Testis (tissue), 3 donors: ENCODE measurements around the gene TNFSF8. TPM values are rescaled to one million over a fixed set of nuclear protein-coding genes. Genes with fewer than 3 reads are reported as not detected.

Source experiments
- DNase-seq: peaks from one replicate; pipeline ENCODE4 v3.0.0-alpha.2; 2019
- H3K27ac ChIP-seq, 2 donors: fragments of 200-600 bp; sonication (generic); one replicate each; pipeline ENCODE4 v1.5.1; 2019
- H3K27me3 ChIP-seq: fragments of 200-600 bp; sonication (generic); one replicate; pipeline ENCODE4 v1.5.1; 2019
- H3K36me3 ChIP-seq: fragments of 200-600 bp; sonication (generic); one replicate; pipeline ENCODE4 v1.5.1; 2017; ENCODE audit warnings: low read depth; ENCODE audit errors: missing control alignments
- H3K4me1 ChIP-seq: fragments of 200-600 bp; sonication (generic); one replicate; pipeline ENCODE4 v1.5.1; 2019
- H3K4me3 ChIP-seq, 2 donors: fragments of 200-600 bp; sonication (generic); one replicate each; pipeline ENCODE4 v1.5.1; 2017 to 2019
- H3K9me3 ChIP-seq: fragments of 200-600 bp; sonication (generic); one replicate; pipeline ENCODE4 v1.5.1; 2017
- CTCF ChIP-seq, 3 experiments: fragments of 450-650 bp in 2 of 3; fragments of 200-600 bp in 1 of 3; sonication (generic) in 1 of 3; IDR thresholded peaks; one replicate each; pipeline ENCODE4 v1.5.1; 2016 to 2019; ENCODE audit warnings: antibody characterized with exemption in 3 of 3, mild to moderate bottlenecking in 2 of 3, moderate library complexity in 1 of 3
- POLR2A ChIP-seq: fragments of 450-650 bp; IDR thresholded peaks from one replicate; pipeline ENCODE4 v1.6.1; 2017; ENCODE audit warnings: antibody characterized with exemption, mild to moderate bottlenecking, moderate library complexity
- WGBS, 2 donors: methylation state at CpG; one replicate each; pipeline ENCODE4 v1.1.5; 2018; 5-methylcytosine and 5-hydroxymethylcytosine counted together
- intact Hi-C: fragments of 100-400 bp; cut with DNase I; formaldehyde crosslinking; loops from one replicate; pipeline ENCODE4 v1.15.1; 2023; ENCODE audit warnings: low total_unique reads
- polyA plus RNA-seq: library from polyadenylated mRNA; stranded (reverse); fragments of 350-450 nt; fragmentation: Illumina TruSeq; extraction: RNeasy Lipid Tissue Mini Kit (QIAGEN cat#74804); gene quantifications from one replicate; pipeline ENCODE4 v1.2.3, GENCODE V29; 2014; ENCODE audit warnings: low read depth, low replicate concordance; ENCODE audit not compliant: insufficient read depth
- total RNA-seq, 2 donors: library from RNA; depleted of rRNA; stranded (reverse); fragments of >200 nt; gene quantifications; one replicate each; pipeline ENCODE4 v1.2.3, GENCODE V29; 2016

The TNFSF8 gene
- total and polyA plus RNA-seq, 3 donors from 2014 or later, result 0.63 to 1.3 (median 1.1) TPM

- H3K27ac ChIP-seq, result no peak overlapping the region
- no peak for DNase-seq
- H3K27me3 ChIP-seq, result no peaks in the 10 kb centered on the region
- TF ChIP-seq POLR2A (no peak), CTCF (IDR thresholded peaks at IDR 0.05) (no peak)
- H3K36me3 ChIP-seq, result no peaks in the 10 kb centered on the region
- no peak overlapping the region for H3K4me3 ChIP-seq
- intact Hi-C loops, result no loop called here
- H3K4me1 ChIP-seq, result no peaks in the 10 kb centered on the region
- no peaks in the 10 kb centered on the region for H3K9me3 ChIP-seq
- 79 to 90% methylated on average over 3 of the region's 3 CpGs for WGBS, 2 donors
Observed at GRCh38 chr9:114957558-114957957, 27.2 kb upstream of the TNFSF8 start.

DNA sequence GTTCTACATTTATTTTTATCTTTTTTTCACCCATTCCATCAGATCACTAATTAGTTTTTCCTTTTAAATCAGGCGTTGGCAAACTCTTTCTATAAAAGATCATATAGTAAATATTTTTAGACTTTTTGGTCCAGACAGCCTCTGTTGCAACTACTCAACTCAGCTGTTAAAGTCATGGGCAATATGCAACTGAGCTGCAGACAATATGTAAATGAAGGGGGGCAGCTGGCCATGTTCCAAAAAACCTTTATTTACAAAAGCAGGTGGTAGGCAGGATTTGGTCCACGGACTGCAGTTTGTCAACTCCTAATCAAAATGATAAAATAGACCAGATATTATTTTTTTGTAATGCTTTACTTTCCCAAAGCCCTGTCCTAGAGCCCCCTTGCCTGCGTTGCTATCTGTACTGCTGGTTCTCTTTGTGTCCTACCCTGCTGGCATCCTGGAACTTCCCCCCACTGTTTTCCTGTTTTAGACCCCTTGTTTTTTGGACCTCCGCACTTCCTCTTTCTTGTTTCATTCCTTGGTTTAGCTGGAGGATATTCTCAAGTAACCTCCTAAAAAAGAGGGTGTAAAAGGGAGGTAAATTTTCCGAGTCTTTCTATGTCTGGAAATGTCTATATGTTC is 24.7 kb upstream of the TNFSF8 start:
- WGBS, 2 donors, result 64 to 71% methylated on average over 5 of the region's 5 CpGs
- intact Hi-C loops, result no loop called here
- DNase-seq, result no peak

DNA sequence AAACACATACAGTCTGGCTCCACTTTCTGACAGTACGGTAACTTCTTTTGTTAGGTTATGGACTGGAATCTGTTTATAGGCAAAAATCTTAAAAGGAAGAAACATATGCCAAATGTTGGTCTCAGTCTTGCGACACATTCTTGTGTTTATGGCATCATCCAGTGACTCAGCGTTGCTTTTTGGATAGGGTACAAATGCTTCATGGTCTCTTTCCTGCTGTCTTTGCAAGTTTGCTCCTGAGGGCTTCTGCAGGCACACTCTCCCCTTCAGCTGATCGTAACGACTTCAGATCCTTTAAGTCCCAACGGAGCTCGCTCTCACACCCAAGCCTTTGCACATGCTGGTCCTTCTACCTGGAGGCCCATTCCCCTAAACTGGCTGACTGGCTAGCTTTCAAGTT is 23.6 kb upstream of the TNFSF8 start:
- Histone ChIP-seq H3K27me3 (no peaks in the 10 kb centered on the region), H3K4me1 (no peaks in the 10 kb centered on the region), H3K36me3 (no peaks in the 10 kb centered on the region), H3K9me3 (no peaks in the 10 kb centered on the region), H3K4me3 (no peak overlapping the region), H3K27ac (no peak overlapping the region)
- peak; percentile 14 for DNase-seq
- WGBS, 2 donors, result 74 to 79% methylated on average over 6 to 7 of the region's 7 CpGs
- no peak for TF ChIP-seq POLR2A
- TF ChIP-seq CTCF (IDR thresholded peaks at IDR 0.05), result no peak
- intact Hi-C loops, result no loop called here

More for the DNA sequence above, 24.7 kb upstream of the TNFSF8 start:
- H3K27ac ChIP-seq, result no peak overlapping the region
- no peaks in the 10 kb centered on the region for H3K4me1 ChIP-seq
- TF ChIP-seq POLR2A (no peak), CTCF (IDR thresholded peaks at IDR 0.05) (no peak)
- no peaks in the 10 kb centered on the region for H3K36me3 ChIP-seq
- no peaks in the 10 kb centered on the region for H3K9me3 ChIP-seq
- no peak overlapping the region for H3K4me3 ChIP-seq
- H3K27me3 ChIP-seq, result no peaks in the 10 kb centered on the region

DNA sequence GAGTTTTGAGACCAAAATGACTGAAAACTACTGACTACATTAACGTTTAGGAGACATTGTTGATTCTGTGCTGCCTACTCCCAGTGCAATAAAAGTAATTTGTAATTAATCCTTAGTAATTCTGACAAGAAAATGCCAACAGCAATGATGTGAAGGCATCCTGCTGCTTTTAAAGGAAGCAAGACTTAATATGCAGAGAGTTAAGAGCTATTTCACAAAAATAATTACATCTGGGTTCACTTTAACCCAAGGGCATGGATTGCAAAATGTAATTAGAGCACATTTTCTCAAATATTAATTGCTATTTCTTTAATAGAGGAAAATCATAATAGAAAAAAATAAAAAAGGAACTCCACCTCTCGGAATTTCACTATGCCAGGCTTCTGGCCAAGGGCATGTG is 22.7 kb upstream of the TNFSF8 start:
- no peaks in the 10 kb centered on the region for H3K27me3 ChIP-seq
- no peak overlapping the region for H3K4me3 ChIP-seq
- no peaks in the 10 kb centered on the region for H3K9me3 ChIP-seq
- WGBS, 2 donors, result 46 to 59% methylated on average over 2 of the region's 2 CpGs
- H3K4me1 ChIP-seq, result no peaks in the 10 kb centered on the region
- TF ChIP-seq CTCF (IDR thresholded peaks at IDR 0.05) (no peak), POLR2A (no peak)
- H3K27ac ChIP-seq, result no peak overlapping the region
- no peaks in the 10 kb centered on the region for H3K36me3 ChIP-seq
- DNase-seq, result no peak
- intact Hi-C loops, result no loop called here

DNA sequence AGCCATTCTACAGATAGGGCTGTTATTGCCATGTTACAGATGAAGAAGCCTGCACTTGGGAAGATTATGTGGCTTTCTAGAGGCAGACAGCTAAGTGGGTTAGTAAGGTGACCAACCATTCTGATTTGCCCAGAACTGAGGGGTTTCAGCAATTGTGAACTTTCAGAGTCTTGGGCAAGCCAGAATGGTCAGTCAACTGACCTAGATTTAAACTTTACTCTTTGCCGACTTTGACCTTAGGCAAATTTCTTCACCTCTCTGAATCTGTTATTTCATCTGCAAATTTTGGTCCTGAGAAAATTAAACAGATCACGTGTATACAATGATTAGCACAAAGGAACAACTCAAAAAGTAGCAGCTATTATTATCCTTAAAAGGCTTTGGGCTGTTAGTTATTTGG is 20.4 kb upstream of the TNFSF8 start:
- no peak for DNase-seq
- Histone ChIP-seq H3K9me3 (no peaks in the 10 kb centered on the region), H3K4me3 (no peak overlapping the region), H3K27me3 (no peaks in the 10 kb centered on the region), H3K4me1 (no peaks in the 10 kb centered on the region), H3K27ac (no peak overlapping the region), H3K36me3 (no peaks in the 10 kb centered on the region)
- intact Hi-C loops, result no loop called here
- 90 to 97% methylated on average over 2 of the region's 2 CpGs for WGBS, 2 donors
- TF ChIP-seq POLR2A (no peak), CTCF (IDR thresholded peaks at IDR 0.05) (no peak)
